A549 (cell line): ENCODE measurements around the gene TAF11L3.
"Not testable (repeated sequence)": the region's sequence is repeated elsewhere in the genome, so short reads cannot be mapped to it uniquely, and the experiment has no call there.

Source experiments
- FOXS1 ChIP-seq: fragments of 250-450 bp; sonication (Bioruptor Pico); IDR thresholded peaks from 2 replicates; pipeline ENCODE4 v1.5.0; 2020; ENCODE audit warnings: mild to moderate bottlenecking, moderate library complexity
- HDAC2 ChIP-seq: fragments of 200-600 bp; sonication (generic); IDR thresholded peaks from 2 replicates; pipeline ENCODE4 v1.6.1; 2016
- JUN ChIP-seq, 2 experiments: fragments of >200 bp; sonication (Bioruptor Twin); formaldehyde crosslinking; IDR thresholded peaks; 2 replicates in 1 of 2; 3 replicates in 1 of 2; pipeline ENCODE4 v1.6.1; 2016 to 2017
- POLR2A ChIP-seq: IDR thresholded peaks from 2 replicates; pipeline ENCODE4 v1.6.1; 2012; ENCODE audit warnings: mild to moderate bottlenecking, low read length
- RFX5 ChIP-seq: fragments of 450-650 bp; IDR thresholded peaks from 2 replicates; pipeline ENCODE4 v1.7.1; 2014; ENCODE audit warnings: antibody characterized with exemption, mild to moderate bottlenecking, moderate library complexity
- TF ChIP-seq, protein P1 (sequence below): fragments of >200 bp; sonication (Bioruptor Twin); formaldehyde crosslinking; IDR thresholded peaks from 3 replicates; pipeline ENCODE4 v1.5.1; 2016

GRCh38 chr5:17518067-17518466, at the start of gene TAF11L3:
- TF ChIP-seq JUN (IDR thresholded peaks at IDR 0.05); RFX5; FOXS1 (CRISPR knock-in tag); HDAC2; POLR2A: not testable (repeated sequence)
- TF ChIP-seq, protein P1, sequence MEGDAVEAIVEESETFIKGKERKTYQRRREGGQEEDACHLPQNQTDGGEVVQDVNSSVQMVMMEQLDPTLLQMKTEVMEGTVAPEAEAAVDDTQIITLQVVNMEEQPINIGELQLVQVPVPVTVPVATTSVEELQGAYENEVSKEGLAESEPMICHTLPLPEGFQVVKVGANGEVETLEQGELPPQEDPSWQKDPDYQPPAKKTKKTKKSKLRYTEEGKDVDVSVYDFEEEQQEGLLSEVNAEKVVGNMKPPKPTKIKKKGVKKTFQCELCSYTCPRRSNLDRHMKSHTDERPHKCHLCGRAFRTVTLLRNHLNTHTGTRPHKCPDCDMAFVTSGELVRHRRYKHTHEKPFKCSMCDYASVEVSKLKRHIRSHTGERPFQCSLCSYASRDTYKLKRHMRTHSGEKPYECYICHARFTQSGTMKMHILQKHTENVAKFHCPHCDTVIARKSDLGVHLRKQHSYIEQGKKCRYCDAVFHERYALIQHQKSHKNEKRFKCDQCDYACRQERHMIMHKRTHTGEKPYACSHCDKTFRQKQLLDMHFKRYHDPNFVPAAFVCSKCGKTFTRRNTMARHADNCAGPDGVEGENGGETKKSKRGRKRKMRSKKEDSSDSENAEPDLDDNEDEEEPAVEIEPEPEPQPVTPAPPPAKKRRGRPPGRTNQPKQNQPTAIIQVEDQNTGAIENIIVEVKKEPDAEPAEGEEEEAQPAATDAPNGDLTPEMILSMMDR, result not testable (repeated sequence)
